GM03348 (cell line): Measurements from ENCODE around the gene SERGEF.

ENCODE experiments used
- DNase-seq: peaks from one replicate; pipeline ENCODE4 v3.0.0; 2012; ENCODE audit warnings: low spot score

Gene SERGEF

DNA sequence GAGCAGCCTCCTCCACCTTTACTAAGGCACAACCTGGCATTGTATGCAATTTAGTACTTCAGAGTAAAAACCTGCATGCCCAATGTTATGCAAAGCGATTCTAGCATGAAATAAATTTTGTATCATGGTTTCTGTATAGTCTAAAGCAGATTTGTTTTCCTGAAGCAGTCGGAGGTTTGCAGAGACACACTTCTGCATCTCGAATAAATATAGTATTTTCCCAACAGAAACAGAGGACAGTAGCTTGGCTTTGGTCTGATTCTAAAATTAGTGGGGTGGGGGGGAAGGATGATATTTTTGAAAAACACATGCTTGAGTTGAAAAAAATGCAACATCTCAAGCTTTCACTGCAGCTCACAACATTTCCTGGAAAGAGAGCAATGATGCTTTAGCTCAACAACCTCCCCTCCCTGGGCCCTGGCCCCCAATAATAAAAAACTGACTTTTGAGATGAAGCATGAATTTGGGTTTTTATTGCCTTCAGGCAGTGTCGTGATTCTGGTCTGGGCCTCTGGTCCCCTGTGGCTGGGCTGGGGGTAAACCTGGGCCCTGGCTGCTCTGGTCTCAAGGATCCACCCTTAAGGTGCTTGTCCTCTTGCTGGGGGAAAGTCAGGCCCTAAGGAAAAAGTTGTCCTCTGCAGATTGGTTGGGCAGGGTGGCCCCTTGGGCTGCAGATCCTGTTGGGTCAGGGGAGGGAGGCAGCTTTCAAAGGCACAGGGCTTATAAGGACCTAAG lies 230.1 kb downstream of the SERGEF start:
- no peak for DNase-seq

DNA sequence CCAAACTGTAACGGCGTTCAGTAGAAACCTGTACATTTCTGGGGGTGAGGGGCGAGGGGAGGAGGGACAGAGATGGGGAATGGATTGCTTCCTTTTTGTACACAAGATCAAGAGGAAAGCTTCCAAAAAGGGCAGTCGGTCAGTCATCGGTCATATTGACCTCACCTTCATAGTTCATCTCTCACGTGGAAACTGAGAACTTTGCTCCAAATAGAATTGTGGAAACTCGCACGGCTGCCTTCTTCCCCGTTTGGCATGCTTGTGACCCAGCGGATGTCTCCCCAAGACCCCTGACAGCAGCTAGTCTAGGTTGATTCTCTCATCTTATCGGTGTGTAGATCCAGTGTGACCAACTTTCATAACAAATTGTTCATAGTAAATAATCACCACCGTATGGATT lies 230.7 kb downstream of the SERGEF start:
- no peak for DNase-seq

DNA sequence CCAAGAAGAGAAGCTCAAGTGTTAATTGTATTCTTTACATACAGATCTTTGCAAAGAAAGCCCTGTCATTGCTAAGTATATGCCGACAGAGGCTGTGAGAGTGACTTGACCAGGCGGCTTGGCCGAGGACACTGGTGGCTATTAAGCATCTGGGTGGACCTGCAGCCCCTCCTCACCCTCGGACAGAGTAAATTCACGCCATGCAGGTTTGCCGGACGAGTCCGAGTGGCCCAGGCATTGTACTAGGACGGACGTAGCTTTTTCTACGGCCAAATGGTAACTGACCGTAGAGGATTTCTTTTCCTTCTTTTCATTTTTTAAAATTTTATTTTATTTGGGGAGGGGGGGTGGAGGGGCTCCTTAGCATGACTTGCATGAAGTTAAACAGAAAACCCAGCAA lies 231.2 kb downstream of the SERGEF start:
- DNase-seq = no peak

DNA sequence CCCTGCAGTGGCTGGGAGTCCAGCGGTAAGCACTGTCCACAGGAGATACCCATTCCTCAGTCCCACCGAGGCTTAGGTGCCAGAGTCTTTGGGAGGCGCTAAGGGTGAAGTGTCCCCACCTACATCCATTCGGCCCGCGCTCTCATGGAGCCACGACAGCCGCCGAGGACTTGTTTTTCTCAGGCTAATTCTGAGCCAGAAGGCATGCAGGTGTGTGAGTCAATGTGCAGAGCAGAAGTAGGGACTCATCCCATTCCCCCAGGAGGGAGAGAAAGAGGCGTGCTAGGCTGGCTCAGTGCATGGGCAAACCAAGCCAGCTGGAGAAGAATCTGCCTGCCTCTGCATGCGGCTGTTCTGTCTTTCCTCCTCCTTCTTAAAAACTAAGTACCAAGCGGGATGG lies 231.6 kb downstream of the SERGEF start:
- DNase-seq = no peak

DNA sequence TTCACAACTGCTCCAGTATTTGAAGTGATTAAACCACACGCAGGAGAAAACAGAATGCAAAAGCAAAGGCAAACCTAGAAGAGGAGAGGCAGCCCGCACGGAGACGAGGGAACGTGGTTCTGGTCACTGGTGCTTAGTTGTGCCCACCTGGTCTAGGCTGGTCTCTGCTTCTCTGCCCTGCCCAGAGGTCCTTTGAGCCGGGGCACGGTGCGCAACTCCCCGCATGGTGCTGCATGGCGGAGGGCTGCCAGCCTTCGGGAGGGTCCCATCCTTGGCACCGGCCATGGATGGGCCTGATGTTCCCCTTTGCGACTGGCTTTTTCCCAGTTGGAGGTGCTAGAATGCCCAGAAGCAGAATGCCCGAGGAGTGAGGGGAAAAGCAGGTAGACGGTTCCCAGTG lies 232.2 kb downstream of the SERGEF start:
- DNase-seq = no peak

DNA sequence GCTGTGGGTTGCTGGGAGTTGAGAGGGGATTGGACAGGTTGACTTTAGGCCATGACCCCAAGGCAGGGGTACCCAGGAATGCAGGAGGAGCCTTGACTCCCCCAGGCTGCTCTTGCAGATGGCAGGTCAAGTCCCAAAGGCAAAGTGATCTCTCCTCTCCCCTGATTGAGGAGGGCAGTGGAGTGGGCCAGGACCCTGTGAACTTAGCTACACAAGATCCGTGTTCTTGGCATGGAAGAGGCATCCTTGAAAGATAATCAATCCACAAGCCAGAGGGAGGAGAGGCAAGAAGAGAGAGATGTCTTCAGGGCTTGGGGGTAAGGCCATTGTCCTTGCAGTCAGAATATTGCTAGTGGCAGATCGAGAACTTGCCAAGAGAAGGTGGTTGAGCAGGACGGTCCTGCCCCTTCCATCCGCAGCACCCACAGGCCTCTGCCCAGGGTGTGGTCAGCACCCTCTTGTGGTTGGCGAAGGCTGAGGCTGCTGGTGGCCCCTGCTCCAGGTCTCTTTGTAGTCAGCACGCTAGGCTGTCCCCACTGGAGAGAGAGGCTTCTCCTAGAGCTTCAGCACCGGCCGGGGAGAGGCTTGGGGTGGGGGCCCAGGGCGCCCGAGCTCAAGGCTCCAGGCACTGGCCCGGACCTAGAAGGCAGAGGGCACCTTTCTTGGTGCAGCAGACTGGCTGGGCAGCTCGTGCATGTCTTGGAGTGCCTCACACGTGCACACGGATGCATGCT lies 232.8 kb downstream of the SERGEF start:
- DNase-seq = no peak

DNA sequence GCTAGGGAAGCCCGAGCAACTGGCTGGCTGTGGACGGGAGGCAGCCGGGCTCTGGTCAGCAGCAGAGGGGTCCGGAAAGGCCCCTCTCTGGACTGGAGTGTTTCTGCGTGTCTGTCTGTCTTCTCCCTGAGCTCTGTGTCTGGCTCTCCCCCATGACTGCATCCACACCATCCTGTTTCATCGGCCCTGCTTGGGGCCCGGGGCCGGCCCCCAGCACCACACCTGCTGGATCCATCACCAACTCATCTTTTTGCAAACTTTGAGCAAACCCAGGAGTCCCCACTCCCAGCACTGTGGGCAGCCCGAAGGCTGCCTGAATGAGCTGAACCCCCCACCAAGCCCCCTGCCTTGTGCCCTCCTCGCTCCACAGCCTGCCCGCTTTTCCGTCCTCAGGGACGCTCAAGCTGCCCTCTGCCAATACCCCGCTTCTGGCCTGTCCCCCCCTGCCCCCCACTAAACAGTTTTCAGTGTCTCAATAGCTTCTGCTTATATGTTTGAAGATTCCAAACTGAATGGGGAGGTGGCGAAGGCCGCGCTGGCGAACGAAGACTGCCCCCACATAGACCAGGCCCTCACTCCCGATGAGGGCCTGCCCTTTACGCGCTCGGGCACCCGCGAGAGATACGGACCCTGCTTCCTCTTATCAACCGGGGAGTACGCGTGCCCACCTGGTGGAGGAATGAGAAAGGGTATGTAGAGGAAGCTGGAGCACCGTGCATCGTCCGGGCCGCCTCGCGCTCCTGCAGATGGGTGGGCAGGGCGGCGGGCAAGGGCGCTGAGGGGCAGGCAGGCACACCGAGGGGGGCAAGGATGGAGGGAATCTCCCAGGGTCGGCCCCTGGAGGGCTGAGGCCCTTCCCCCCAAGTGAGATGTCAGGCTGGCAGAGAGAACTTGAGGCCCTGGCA lies 233.6 kb downstream of the SERGEF start:
- no peak for DNase-seq

DNA sequence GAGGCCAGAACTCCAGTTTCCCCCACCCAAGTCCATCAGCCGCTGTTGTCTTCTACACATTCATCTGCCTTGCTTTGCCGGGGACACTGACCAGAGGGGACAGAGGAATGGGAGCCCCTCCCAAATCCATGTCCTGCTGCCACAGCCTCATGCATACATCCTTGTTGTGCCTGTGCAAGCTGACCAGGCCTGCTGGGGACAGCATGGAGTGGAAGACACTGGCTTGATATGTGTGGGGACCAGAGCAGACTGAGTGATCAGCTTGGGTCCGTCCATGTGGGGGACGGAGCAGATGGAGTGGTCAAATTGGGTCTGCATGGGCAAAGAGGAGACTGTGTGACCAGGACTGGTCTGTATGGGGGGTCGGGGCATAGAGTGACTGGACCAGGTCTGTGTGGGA lies 234.5 kb downstream of the SERGEF start:
- no peak for DNase-seq

DNA sequence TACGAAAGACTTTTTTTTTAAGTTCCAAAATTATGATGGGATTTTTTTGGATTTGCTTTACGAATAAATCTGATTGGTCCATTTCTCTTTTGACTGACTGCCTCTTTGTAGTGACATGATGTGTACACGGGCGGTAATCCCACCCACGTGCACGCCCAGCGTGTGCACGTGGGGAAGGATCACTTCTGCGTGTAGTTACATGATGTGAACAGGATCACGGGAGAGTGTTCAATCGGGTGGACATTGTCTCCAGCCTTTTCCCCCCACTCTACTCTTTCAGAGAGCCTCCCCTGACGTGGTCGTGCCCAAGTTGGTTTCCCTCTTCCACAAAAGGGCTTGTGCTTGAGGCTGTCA lies 235.1 kb downstream of the SERGEF start:
- no peak for DNase-seq

DNA sequence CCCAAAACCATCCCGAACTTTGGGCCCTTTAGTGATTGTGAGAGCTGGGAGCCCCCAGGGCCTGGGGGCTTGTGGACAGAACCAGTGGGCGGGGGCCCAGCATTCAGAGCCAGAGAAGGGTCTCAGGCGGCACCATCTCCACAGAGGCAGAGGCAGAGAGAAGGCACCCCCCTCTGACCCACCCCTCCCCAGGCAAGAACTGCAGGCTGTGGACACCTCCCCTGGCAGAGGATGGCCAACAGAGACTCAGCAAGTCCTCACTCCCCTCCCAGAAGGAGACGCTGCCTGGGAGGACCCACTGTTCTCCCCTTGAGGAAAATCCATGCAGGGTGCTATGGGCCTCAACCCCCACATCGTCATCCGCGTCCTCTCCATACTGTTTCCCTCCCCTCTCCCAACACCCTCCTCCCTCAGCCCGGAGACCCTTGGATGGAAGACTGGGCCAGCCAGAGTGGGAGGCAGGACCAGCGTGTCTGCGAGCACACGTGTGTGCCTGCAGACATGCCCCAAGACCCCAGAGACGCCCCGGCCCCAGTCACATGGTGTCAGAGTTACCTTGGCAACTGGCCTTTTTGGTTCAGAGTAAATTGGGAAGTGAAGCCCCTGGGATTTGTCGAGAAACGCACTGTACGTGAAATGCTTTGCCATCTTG lies 235.6 kb downstream of the SERGEF start:
- no peak for DNase-seq

DNA sequence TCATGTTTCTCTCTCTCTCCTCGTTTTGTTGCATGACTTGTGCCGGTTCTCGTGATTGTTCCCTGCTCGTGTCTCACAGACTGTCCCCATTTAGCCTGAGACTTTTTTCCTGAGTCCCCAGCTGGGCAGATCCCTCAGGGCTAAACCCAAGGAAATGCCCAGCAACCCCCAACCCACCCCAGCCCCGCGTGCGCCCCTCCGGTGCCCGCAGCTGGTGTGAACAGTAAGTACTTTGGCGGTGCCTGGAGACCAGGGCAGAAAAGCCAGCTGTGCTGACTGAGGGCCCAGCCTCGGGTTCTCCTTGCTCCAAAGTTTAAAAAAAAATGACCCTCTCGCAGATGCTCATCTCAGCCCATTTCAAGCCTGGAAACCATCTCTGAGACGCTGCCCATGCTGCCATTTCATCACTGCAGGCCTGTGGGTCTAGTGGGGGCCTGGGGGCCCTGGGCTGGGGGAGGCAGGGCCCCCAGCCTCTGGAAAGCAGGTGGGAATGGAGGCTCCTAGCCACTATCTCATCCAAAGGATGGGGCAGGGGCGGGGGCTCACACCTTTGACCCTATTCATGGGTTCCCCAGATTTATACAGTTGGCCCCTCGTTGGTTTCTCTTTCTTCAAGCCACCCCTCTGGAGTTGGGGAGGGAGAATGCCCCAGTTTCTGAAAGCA lies 236.5 kb downstream of the SERGEF start:
- no peak for DNase-seq

DNA sequence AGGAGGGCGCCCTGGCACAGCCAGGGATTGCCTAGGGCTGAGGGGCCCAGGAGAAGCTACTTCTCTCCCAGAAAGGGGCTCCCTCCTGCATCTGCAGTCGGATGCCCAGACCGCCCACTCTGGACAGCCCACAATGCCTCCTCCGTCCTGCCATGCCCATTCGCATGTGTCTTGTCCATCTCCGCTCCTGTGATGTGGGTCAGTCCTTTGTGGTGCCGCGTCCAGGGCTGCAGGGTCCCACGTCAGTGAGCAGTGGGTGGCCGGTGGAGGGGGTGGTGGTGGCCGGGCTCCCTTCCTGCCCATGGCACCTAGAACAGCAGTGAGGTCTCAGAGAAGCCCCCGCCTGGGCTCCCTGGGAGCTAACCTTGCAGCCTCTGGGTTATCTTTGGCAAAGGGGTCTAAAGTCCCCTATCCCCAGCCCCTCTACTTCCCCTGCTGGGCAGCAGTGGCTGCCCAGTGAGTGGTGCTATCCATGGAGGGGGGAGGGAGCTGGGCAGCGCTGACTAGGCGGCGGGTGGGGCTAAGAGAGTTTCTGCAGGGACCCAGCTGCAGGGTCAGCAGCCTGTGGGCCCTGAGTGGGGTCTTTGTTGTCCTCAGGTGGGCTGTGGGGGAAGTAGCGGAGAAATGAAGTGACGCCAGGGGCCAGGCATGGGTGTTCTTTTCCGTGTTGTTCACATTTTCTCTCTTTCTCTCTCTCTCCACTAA lies 237.2 kb downstream of the SERGEF start:
- DNase-seq = no peak

DNA sequence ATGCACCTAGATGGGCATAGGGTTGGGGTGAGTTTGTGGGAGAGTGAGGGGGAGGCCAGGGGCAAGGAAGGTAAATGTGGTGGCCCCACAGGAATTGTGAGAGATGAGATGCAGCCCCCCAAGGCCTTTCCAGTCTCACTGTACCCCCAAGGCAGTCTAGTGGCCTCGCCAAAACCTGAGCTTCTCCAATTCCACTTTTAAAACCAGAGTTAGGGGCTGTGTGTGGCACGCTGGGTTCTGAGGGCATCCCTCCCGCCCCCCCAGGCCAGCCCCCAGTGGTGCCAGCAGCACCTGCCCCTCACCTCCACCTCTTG lies 237.9 kb downstream of the SERGEF start:
- DNase-seq = no peak

DNA sequence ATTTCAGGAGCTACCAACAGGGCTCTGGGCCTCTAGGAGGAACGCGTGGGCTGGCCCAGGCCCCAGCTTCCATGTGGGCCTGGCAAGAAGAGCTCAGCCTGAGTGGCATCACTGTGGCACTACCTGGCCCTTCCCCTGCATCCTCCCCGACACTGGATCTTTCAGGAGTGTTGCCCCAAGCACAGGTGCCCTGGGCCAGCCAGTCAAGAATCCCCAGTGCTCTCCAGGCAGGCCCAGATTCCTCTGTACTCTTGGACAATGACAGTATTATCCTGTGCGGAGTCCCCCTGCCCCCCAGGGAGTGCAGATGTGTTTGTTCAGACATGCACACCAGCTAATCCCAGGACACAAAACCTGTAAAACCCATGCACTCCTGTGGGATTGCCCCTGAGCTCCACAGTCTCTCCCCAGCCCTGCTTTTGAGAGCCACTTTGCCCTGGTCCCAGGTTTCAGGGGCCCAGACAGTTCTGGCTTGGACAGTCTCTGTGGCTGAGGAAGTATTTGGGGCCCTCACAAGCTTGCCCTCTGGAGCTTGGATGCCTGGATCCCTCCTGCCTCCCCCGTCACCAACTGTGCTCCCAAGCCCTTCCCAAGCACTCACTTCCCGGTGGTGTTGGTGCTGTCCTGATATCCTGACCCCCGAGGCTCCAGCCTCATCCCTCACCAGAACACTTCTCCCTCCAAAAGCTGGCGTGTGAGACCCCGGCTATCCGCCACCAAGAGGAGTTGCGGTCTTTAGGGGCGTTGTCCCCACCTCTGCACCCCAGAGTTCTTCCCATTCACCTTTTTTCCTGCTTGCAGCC lies 238.4 kb downstream of the SERGEF start:
- no peak for DNase-seq

DNA sequence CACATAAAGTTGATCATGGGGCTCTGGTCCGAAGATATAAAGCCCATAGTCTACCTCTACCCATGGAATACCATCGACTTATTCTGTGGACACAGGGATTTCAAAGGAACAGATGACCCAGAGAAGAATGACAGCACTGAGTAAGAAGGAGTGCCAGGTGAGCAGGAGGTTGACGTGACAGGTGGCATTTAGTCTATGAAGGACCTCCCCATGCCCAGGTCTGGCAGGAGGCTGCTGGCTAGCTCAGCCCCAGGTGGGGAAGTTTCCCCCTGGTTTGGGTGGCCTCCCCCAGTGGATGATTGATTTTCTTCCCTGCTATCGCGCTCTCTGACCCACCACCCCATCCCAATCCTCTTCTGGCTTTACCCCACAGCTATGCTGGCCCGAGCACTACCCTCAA lies 239.2 kb downstream of the SERGEF start:
- no peak for DNase-seq

DNA sequence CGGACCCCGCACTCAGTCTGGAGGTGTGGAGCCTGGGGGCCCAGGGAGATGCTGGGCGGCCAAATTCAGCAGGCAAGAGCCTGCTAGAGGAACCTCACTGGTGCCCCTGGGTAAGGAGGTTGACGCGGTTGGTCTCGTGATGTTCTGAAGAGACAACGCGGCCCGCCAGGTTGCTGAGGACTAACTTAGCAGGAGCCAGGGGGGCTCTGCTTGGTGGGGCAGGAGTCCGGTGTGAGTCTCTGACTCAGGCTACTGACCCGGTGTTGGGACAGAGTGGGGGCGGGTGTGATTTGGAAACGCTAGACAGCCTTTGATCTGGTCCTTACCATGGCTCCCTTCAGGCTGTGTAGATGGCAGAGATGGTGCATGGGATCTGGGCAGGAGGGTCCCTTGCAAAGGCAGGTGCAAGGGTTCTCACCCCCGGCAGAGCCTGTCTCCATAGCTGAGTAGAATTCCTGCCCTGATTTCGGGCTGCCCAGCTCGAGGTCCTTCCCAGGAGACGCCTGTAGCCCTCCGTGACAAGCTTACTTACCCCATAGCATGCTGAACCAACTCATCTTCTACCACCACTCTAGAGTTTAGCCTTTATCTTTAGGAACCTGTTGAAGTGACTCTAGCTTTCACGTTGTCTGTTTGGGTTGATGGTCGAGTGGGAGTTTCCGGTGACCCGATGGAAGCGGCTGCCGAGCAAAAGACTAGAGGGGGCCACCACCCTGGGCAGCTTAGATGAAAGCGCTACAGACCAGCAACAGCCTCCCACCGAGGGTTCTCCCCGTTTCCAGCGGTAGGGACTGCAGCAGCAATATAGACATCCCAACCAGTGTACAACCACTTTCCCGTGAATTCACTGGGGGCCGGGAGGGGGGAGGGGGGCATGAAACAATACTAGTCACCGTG lies 239.9 kb downstream of the SERGEF start:
- no peak for DNase-seq

DNA sequence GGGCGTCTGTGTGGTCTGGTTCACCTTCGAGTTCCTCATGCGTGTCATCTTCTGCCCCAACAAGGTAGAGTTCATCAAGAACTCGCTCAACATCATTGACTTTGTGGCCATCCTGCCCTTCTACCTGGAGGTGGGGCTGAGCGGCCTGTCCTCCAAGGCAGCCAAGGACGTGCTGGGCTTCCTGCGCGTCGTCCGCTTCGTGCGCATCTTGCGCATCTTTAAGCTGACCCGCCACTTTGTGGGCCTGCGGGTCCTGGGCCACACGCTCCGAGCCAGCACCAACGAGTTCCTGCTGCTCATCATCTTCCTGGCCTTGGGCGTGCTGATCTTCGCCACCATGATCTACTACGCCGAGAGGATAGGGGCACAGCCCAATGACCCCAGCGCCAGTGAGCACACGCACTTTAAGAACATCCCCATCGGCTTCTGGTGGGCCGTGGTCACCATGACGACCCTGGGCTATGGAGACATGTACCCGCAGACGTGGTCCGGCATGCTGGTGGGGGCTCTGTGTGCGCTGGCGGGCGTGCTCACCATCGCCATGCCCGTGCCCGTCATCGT lies 240.9 kb downstream of the SERGEF start:
- no peak for DNase-seq

DNA sequence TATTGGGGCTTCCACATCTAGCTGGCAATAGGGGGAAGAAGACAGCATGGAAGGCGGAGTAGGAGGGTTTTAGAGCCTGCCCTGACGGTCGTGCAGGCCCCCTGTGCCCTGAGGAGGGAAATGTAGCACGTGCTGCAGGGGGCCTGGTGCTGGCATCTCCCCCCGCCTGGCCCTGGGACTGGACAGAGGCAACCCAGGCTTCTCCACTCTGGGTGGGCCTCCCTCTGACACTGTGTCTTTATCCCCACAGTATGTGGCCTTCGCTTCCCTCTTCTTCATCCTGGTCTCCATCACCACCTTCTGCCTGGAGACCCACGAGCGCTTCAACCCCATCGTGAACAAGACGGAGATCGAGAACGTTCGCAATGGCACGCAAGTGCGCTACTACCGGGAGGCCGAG lies 241.4 kb downstream of the SERGEF start:
- DNase-seq = no peak

DNA sequence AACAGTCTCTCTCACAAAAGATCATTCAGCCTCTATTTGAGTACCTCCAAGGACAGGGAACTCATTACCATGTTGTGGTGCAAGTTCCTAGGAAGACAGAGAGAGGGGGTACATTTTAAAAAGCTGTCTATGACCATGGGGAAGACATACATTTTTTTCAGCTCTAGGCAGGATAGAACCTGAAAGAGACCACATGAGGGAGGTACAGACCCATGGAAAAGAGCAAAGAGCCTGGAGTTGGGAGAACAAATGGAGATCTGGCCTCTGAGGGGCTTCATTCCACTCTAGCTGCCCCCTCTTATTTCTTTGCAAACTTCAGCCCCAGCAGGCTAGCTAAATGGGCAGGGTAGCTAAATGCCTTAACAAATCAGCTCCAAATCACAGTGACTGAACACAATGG lies 241.9 kb downstream of the SERGEF start:
- no peak for DNase-seq
